SK-N-SH (cell line): Measurements from ENCODE around the gene CCDC154. TPM values are rescaled to one million over a fixed set of nuclear protein-coding genes. Genes with fewer than 3 reads are reported as not detected.

Experiments
- CTCF ChIA-PET: fragments of 300-600, 350-600 bp; formaldehyde crosslinking; extraction: SDS; loops from one replicate; lab custom pipeline; 2021; lab: Yijun Ruan, JAX
- POLR2A ChIA-PET: fragments of 350-600 bp; sonication (Branson Sonifier 250); formaldehyde crosslinking; extraction: SDS; loops from one replicate; lab custom pipeline; 2020; ENCODE audit warnings: antibody characterized with exemption, inconsistent platforms; lab: Yijun Ruan, JAX
- DNase-seq: peaks from one replicate; pipeline ENCODE4 v3.0.0; 2012
- H2AFZ ChIP-seq: fragments of 200-600 bp; sonication (generic); 2 replicates; pipeline ENCODE4 v1.8.1; 2016; ENCODE audit warnings: antibody characterized with exemption, mild to moderate bottlenecking, low read depth
- H3F3A ChIP-seq: fragments of 200-600 bp; sonication (generic); replicated peaks from 2 replicates; pipeline ENCODE3; 2016; ENCODE audit warnings: antibody characterized with exemption, mild to moderate bottlenecking; ENCODE audit not compliant: insufficient read depth
- H3K27ac ChIP-seq, 2 experiments: fragments of 200-500 bp in 1 of 2; fragments of 200-600 bp in 1 of 2; sonication (Bioruptor generic) in 1 of 2; sonication (generic), shearing (Covaris generic) in 1 of 2; 2 replicates each; pipeline versions ENCODE4 v1.5.1 to v1.6.1; 2014 to 2016; ENCODE audit warnings: low read depth in 2 of 2, inconsistent platforms in 1 of 2, low read length in 1 of 2, mild to moderate bottlenecking in 1 of 2, mixed read lengths in 1 of 2
- H3K27me3 ChIP-seq: fragments of 200-600 bp; sonication (generic), shearing (Covaris generic); 2 replicates; pipeline ENCODE4 v1.6.1; 2016; ENCODE audit warnings: mixed run types; ENCODE audit not compliant: insufficient read depth
- H3K36me3 ChIP-seq, 2 experiments: fragments of 200-500 bp in 1 of 2; fragments of 200-600 bp in 1 of 2; sonication (Bioruptor generic) in 1 of 2; sonication (generic) in 1 of 2; replicated peaks in 1 of 2; 2 replicates each; pipeline versions ENCODE3 to v1.5.1; 2014 to 2016; ENCODE audit warnings: low read length in 1 of 2, mild to moderate bottlenecking in 1 of 2; ENCODE audit not compliant: insufficient read depth in 2 of 2, control insufficient read depth in 1 of 2
- H3K4me1 ChIP-seq, 2 experiments: fragments of 200-500 bp in 1 of 2; fragments of 200-600 bp in 1 of 2; sonication (Bioruptor generic) in 1 of 2; sonication (generic), shearing (Covaris generic) in 1 of 2; 2 replicates each; pipeline versions ENCODE4 v1.5.1 to v1.6.1; 2014 to 2016; ENCODE audit warnings: low read depth in 1 of 2, low read length in 1 of 2, mixed run types in 1 of 2; ENCODE audit not compliant: insufficient read depth in 2 of 2, control insufficient read depth in 1 of 2
- H3K4me2 ChIP-seq: fragments of 200-600 bp; sonication (generic), shearing (Covaris generic); 2 replicates; pipeline ENCODE4 v1.6.1; 2017; ENCODE audit warnings: mixed run types
- H3K4me3 ChIP-seq, 2 experiments: fragments of 200-500 bp in 1 of 2; fragments of 200-600 bp in 1 of 2; sonication (Bioruptor generic) in 1 of 2; sonication (generic), shearing (Covaris generic) in 1 of 2; 2 replicates each; pipeline versions ENCODE4 v1.5.1 to v1.8.1; 2014 to 2016; ENCODE audit warnings: low read depth in 2 of 2, inconsistent platforms in 1 of 2, low read length in 1 of 2, mild to moderate bottlenecking in 1 of 2, mixed read lengths in 1 of 2, moderate library complexity in 1 of 2
- H3K79me2 ChIP-seq: fragments of 200-600 bp; sonication (generic); 2 replicates; pipeline ENCODE4 v1.8.1; 2017; ENCODE audit warnings: mild to moderate bottlenecking; ENCODE audit not compliant: insufficient read depth
- H3K9ac ChIP-seq: fragments of 200-600 bp; sonication (generic); 2 replicates; pipeline ENCODE4 v1.6.1; 2017; ENCODE audit warnings: mixed run types
- H3K9me2 ChIP-seq: fragments of 200-600 bp; sonication (generic); 2 replicates; pipeline ENCODE4 v1.6.1; 2017; ENCODE audit warnings: mixed run types
- H3K9me3 ChIP-seq: fragments of 200-600 bp; sonication (generic); 2 replicates; pipeline ENCODE4 v1.6.1; 2017; ENCODE audit warnings: mixed run types, mild to moderate bottlenecking, moderate library complexity
- H4K20me1 ChIP-seq: fragments of 200-600 bp; sonication (generic); 2 replicates; pipeline ENCODE4 v1.6.1; 2017; ENCODE audit warnings: mild to moderate bottlenecking, mixed run types; ENCODE audit not compliant: insufficient read depth
- ELF1 ChIP-seq: IDR thresholded peaks from 2 replicates; pipeline ENCODE4 v1.4.0; 2012
- EP300 ChIP-seq, 2 experiments: IDR thresholded peaks; 2 replicates each; pipeline versions ENCODE4 v1.4.0 to v1.6.1; 2012; ENCODE audit warnings: borderline replicate concordance in 1 of 2, low read depth in 1 of 2, low read length in 1 of 2
- EZH2phosphoT487 ChIP-seq: fragments of 200-600 bp; sonication (generic); IDR thresholded peaks from 2 replicates; pipeline ENCODE4 v1.6.1; 2017; ENCODE audit warnings: low read depth, mixed run types, mild to moderate bottlenecking, antibody characterized with exemption, moderate library complexity, borderline replicate concordance
- FOSL2 ChIP-seq: IDR thresholded peaks from 2 replicates; pipeline ENCODE4 v1.4.0; 2012; ENCODE audit warnings: low read depth, mild to moderate bottlenecking, moderate library complexity, borderline replicate concordance
- FOXJ3 ChIP-seq: sonication (generic); formaldehyde crosslinking; IDR thresholded peaks from 2 replicates; pipeline ENCODE4 v1.5.1; 2020; ENCODE audit warnings: mild to moderate bottlenecking, missing genetic modification reagents
- GABPA ChIP-seq: IDR thresholded peaks from 2 replicates; pipeline ENCODE4 v1.4.0; 2012; ENCODE audit warnings: low read depth, mild to moderate bottlenecking
- IRF3 ChIP-seq: fragments of 150-350 bp; IDR thresholded peaks from 2 replicates; pipeline ENCODE4 v1.6.1; 2016; ENCODE audit warnings: mild to moderate bottlenecking, low read depth, low read length
- JUND ChIP-seq: IDR thresholded peaks from 2 replicates; pipeline ENCODE4 v1.4.0; 2012
- NRF1 ChIP-seq: IDR thresholded peaks from 2 replicates; pipeline ENCODE4 v1.6.1; 2012; ENCODE audit warnings: low read depth, mild to moderate bottlenecking, low read length
- POLR2AphosphoS5 ChIP-seq: IDR thresholded peaks from 2 replicates; pipeline ENCODE4 v1.6.1; 2012; ENCODE audit warnings: low read depth, low read length
- RAD21 ChIP-seq: IDR thresholded peaks from 2 replicates; pipeline ENCODE4 v1.6.1; 2012; ENCODE audit warnings: mild to moderate bottlenecking, low read length
- RCOR1 ChIP-seq: fragments of 150-350 bp; IDR thresholded peaks from 2 replicates; pipeline ENCODE4 v1.6.1; 2017; ENCODE audit warnings: antibody characterized with exemption, low read length
- RXRA ChIP-seq: IDR thresholded peaks from 2 replicates; pipeline ENCODE4 v1.4.0; 2012; ENCODE audit warnings: low read depth, mild to moderate bottlenecking, borderline replicate concordance
- SIN3A ChIP-seq: IDR thresholded peaks from 2 replicates; pipeline ENCODE4 v1.6.1; 2012; ENCODE audit warnings: low read depth, mild to moderate bottlenecking, low read length, moderate library complexity, borderline replicate concordance
- SMC3 ChIP-seq: IDR thresholded peaks from 2 replicates; pipeline ENCODE4 v1.6.1; 2012; ENCODE audit warnings: low read depth, low read length, improper control_type of control experiment
- USF1 ChIP-seq: IDR thresholded peaks from 2 replicates; pipeline ENCODE4 v1.4.0; 2012; ENCODE audit warnings: low read depth, borderline replicate concordance
- YY1 ChIP-seq: IDR thresholded peaks from 2 replicates; pipeline ENCODE4 v1.4.0; 2012; ENCODE audit warnings: low read depth, mild to moderate bottlenecking
- WGBS: methylation state at CpG from one replicate; pipeline ENCODE4 v1.1.6; 2017; ENCODE audit warnings: low lambda C conversion rate; 5-methylcytosine and 5-hydroxymethylcytosine counted together
- polyA plus RNA-seq, 3 experiments: library from polyadenylated mRNA; depleted of rRNA; stranded (reverse); fragments of >200 nt; gene quantifications; 2 replicates each; pipeline ENCODE4 v1.2.3, GENCODE V29; 2012
- TF ChIP-seq, protein P1 (sequence below): IDR thresholded peaks from 2 replicates; pipeline ENCODE4 v1.4.0; 2012; ENCODE audit warnings: low read depth, borderline replicate concordance
- TF ChIP-seq, protein P2 (sequence below): fragments of 150-350 bp; IDR thresholded peaks from 2 replicates; pipeline ENCODE4 v1.6.1; 2017; ENCODE audit warnings: antibody characterized with exemption, low read length, low read depth, borderline replicate concordance
- TF ChIP-seq, protein P3 (sequence below): IDR thresholded peaks from 2 replicates; pipeline ENCODE4 v1.4.0; 2012; ENCODE audit warnings: low read depth

CCDC154 gene
- polyA plus RNA-seq, 1 of the 3 experiments (the other 2 are of a cell fraction) = 0.35 TPM

- Histone ChIP-seq H3K27me3 (no peaks in the 10 kb centered on the region), H3K79me2 (peaks cover 75% of the 10 kb centered on the region), H3K4me1 (peaks cover 5 to 11% of the 10 kb centered on the region in 2 experiments; a peak in 2 of 4 replicates), H4K20me1 (0 out of 2 replicates have a peak, but pooled peaks cover 11% of the 10 kb centered on the region), H3K36me3 (no peaks in the 10 kb centered on the region), H3K9me3 (no peaks in the 10 kb centered on the region), H3K9ac (no peak overlapping the region), H3K4me2 (no peak overlapping the region), H3K27ac (no peak overlapping the region), H3F3A (peaks cover 2% of the 10 kb centered on the region), H2AFZ (no peak overlapping the region), H3K4me3 (no peak overlapping the region), H3K9me2 (no peaks in the 10 kb centered on the region)
- POLR2A ChIA-PET = no interaction called here
- CTCF ChIA-PET = interaction anchor here (1.0 kb wide), 1 partner anchor 234 kb away, joined by 3 read pairs; the partner anchor contains the start of gene MAPK8IP3
- TF ChIP-seq, protein P1, sequence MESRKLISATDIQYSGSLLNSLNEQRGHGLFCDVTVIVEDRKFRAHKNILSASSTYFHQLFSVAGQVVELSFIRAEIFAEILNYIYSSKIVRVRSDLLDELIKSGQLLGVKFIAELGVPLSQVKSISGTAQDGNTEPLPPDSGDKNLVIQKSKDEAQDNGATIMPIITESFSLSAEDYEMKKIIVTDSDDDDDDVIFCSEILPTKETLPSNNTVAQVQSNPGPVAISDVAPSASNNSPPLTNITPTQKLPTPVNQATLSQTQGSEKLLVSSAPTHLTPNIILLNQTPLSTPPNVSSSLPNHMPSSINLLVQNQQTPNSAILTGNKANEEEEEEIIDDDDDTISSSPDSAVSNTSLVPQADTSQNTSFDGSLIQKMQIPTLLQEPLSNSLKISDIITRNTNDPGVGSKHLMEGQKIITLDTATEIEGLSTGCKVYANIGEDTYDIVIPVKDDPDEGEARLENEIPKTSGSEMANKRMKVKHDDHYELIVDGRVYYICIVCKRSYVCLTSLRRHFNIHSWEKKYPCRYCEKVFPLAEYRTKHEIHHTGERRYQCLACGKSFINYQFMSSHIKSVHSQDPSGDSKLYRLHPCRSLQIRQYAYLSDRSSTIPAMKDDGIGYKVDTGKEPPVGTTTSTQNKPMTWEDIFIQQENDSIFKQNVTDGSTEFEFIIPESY = no peak
- TF ChIP-seq SIN3A (no peak), EZH2phosphoT487 (no peak), FOXJ3 (CRISPR knock-in tag) (no peak), USF1 (no peak), GABPA (no peak), SMC3 (no peak), NRF1 (no peak)
- TF ChIP-seq, protein P2, sequence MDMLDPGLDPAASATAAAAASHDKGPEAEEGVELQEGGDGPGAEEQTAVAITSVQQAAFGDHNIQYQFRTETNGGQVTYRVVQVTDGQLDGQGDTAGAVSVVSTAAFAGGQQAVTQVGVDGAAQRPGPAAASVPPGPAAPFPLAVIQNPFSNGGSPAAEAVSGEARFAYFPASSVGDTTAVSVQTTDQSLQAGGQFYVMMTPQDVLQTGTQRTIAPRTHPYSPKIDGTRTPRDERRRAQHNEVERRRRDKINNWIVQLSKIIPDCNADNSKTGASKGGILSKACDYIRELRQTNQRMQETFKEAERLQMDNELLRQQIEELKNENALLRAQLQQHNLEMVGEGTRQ = no peak
- 95% methylated on average over 21 of the region's 26 CpGs for WGBS
- DNase-seq = no peak
Measured at GRCh38 chr16:1471569-1472194, 27.3 kb upstream of the CCDC154 start.

DNA sequence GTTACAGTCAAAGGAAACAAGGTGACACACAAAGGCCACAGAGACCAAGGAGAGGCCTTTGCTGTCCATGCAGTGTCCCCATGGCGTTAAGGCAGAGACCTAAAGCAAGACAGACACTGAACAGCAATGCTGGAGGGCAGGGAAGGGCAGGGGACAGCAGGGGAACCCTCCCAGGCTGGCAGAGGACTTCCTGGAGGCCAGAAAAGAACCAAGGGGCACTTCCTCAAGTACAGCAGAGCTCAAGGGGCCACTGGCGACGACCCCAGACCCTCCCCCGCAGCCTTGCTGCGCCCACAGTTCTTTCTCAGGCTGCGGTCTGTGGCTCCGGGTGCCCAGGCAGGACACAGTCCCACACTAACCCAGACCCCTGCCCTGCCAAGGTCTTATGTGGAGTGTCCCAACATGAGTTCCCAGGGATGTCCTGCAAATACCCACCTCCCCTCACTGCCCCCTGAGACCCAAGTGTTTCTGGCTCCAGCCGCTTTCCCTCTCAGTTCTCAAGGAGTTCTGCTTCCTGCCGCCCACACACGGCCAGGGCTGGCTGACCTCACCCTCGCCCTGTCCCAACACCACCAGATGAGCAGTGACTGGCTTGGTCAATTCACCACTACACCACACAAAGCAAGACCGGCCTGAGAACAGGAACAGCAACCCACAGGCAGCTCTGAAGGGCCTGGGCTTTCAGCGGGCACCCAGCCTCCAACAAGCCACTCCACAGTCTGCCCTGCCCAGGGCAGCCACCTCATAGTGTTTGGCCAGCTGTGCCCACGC is 26.3 kb upstream of the CCDC154 start:
- Histone ChIP-seq H3K27me3 (no peaks in the 10 kb centered on the region), H3K4me3 (no peak overlapping the region), H3K79me2 (peaks cover 85% of the 10 kb centered on the region), H4K20me1 (0 out of 2 replicates have a peak, but pooled peaks cover 11% of the 10 kb centered on the region), H2AFZ (no peak overlapping the region), H3F3A (peaks cover under 1% of the 10 kb centered on the region), H3K9me2 (no peaks in the 10 kb centered on the region), H3K4me2 (0 out of 2 replicates have a peak overlapping the region, but pooled peaks have one; percentile 15), H3K9me3 (no peaks in the 10 kb centered on the region), H3K4me1 (peaks cover 5 to 10% of the 10 kb centered on the region in 2 experiments; a peak in 2 of 4 replicates), H3K9ac (no peak overlapping the region), H3K27ac (no peak overlapping the region), H3K36me3 (no peaks in the 10 kb centered on the region)
- WGBS = 76% methylated on average over 5 of the region's 14 CpGs
- DNase-seq = no peak
- ChIA-PET CTCF (no interaction called here), POLR2A (no interaction called here)
- TF ChIP-seq JUND (no peak), RAD21 (no peak), RXRA (no peak), EP300 (IDR thresholded peaks at IDR 0.05; ENCODE audit: borderline replicate concordance in 1 of 2, low read depth in 1 of 2, low read length in 1 of 2) (no peak), IRF3 (no peak), GABPA (no peak), FOSL2 (no peak), ELF1 (no peak), USF1 (no peak), SIN3A (no peak), RCOR1 (no peak), POLR2AphosphoS5 (no peak), YY1 (no peak)
- TF ChIP-seq, protein P3, sequence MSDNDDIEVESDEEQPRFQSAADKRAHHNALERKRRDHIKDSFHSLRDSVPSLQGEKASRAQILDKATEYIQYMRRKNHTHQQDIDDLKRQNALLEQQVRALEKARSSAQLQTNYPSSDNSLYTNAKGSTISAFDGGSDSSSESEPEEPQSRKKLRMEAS = no peak
